Bronchial epithelial cell (primary cell): Measurements from ENCODE around the gene ELP6. TPM values are rescaled to one million over a fixed set of nuclear protein-coding genes. Genes with fewer than 3 reads are reported as not detected.

Experiments
- DNase-seq: peaks from one replicate; pipeline ENCODE4 v3.0.0-alpha.2; 2010; ENCODE audit warnings: low read depth
- FAIRE-seq: peaks from 2 replicates; lab custom pipeline; 2011; peaks lifted over from hg19 to GRCh38; lab: Jason Lieb, UNC
- H3K27me3 ChIP-seq: 2 replicates; pipeline ENCODE4 v1.5.1; 2011; ENCODE audit warnings: low read length; ENCODE audit not compliant: control insufficient read depth, insufficient read depth
- H3K36me3 ChIP-seq: 2 replicates; pipeline ENCODE4 v1.5.1; 2011; ENCODE audit warnings: low read length; ENCODE audit not compliant: control insufficient read depth, insufficient read depth
- H3K4me3 ChIP-seq: 2 replicates; pipeline ENCODE4 v1.5.1; 2011; ENCODE audit warnings: mild to moderate bottlenecking, low read depth, low read length, control low read depth
- total RNA-seq: library from RNA; depleted of rRNA; stranded (reverse); fragments of >200 nt; gene quantifications from 2 replicates; pipeline ENCODE4 v1.2.1, GENCODE V29; 2014
- TF ChIP-seq, protein P1 (sequence below): IDR thresholded peaks from 2 replicates; pipeline ENCODE4 v1.5.1; 2011; ENCODE audit warnings: mild to moderate bottlenecking, moderate library complexity, low read length, control low read depth, inconsistent platforms; ENCODE audit not compliant: insufficient read depth, severe bottlenecking

The ELP6 gene
- total RNA-seq, 1 donor from 2014 or later, result 27.4 TPM

DNA sequence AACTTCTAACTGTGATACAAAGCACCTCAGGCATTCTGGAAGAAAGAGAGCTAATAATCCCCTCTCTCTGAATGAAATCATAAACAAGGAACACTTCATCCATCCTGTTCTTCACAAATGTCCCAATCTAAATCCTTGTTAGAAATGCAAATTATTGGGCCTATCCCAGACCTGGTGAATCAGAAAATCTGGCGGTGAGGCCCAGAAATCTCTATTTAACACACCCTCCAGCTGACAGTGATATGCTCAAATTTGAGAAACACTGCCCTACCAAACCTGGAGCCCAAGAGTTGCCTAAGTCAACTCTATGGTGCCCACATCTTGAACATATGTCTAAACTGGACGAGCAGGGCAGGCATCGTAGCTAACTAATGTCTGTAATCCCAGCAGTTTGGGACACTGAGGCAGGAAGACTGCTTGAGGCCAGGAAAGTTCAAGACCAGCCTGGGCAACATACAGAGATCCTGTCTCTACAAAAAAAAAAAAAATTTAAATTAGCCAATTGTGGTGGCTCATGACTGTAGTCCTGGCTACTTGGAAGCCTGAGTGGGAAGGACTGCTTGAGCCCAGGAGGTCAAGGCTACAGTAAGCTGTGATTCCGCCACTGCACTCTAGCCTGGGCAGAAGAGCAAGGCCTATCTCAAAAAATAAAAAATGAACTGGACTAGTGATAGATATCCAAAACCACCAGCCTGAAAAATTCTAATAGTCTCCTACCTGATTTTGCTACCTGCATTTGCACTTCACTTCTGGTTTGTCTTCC, 60.9 kb downstream of the ELP6 start:
- FAIRE-seq (no peak), DNase-seq (no peak)
- TF ChIP-seq, protein P1, sequence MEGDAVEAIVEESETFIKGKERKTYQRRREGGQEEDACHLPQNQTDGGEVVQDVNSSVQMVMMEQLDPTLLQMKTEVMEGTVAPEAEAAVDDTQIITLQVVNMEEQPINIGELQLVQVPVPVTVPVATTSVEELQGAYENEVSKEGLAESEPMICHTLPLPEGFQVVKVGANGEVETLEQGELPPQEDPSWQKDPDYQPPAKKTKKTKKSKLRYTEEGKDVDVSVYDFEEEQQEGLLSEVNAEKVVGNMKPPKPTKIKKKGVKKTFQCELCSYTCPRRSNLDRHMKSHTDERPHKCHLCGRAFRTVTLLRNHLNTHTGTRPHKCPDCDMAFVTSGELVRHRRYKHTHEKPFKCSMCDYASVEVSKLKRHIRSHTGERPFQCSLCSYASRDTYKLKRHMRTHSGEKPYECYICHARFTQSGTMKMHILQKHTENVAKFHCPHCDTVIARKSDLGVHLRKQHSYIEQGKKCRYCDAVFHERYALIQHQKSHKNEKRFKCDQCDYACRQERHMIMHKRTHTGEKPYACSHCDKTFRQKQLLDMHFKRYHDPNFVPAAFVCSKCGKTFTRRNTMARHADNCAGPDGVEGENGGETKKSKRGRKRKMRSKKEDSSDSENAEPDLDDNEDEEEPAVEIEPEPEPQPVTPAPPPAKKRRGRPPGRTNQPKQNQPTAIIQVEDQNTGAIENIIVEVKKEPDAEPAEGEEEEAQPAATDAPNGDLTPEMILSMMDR, result no peak
- H3K36me3 ChIP-seq, result no peaks in the 10 kb centered on the region
- H3K27me3 ChIP-seq, result no peaks in the 10 kb centered on the region
- no peak overlapping the region for H3K4me3 ChIP-seq

Other genes with a start within 250 kb of the ELP6 start
- gene KIF9, start 230.9 kb downstream of the ELP6 start, total RNA-seq, result 1.2 and 2.1 TPM in 2 replicates
- gene KLHL18, start 230.8 kb downstream of the ELP6 start, total RNA-seq, result 25.5 and 27.0 TPM in 2 replicates
- 12.6 and 12.7 TPM in 2 replicates for gene PTPN23, start 132.7 kb downstream of the ELP6 start, total RNA-seq
- 55.0 and 78.6 TPM in 2 replicates for gene SCAP, start 37.8 kb downstream of the ELP6 start, total RNA-seq
- 0.26 and 0.90 TPM in 2 replicates for gene CSPG5, start 65.2 kb upstream of the ELP6 start, total RNA-seq